IMR-90 (cell line): Measurements from ENCODE around the gene TMEM240. TPM values are rescaled to one million over a fixed set of nuclear protein-coding genes. Genes with fewer than 3 reads are reported as not detected.

ENCODE experiments used
- ATAC-seq: fragments of 200-7000 bp; cut with Tn5 transposase; 2 replicates; pipeline ENCODE4 v1.9.1; 2020; ENCODE audit warnings: low read depth, mild to moderate bottlenecking, moderate library complexity
- BruUV-seq: library from RNA; stranded (reverse); fragments of 400-500 nt; replicated peaks from 2 replicates; lab custom pipeline; 2021; lab: Mats Ljungman, UMichigan
- CTCF ChIA-PET: fragments of 300-600 bp; formaldehyde crosslinking; extraction: SDS; loops from one replicate; lab custom pipeline; 2021; ENCODE audit warnings: antibody characterized with exemption; lab: Yijun Ruan, JAX
- POLR2A ChIA-PET: fragments of 300-600 bp; sonication (Branson Sonifier 250); formaldehyde crosslinking; loops from one replicate; lab custom pipeline; 2022; ENCODE audit warnings: antibody characterized with exemption; ENCODE audit not compliant: unreplicated experiment; lab: Charles Lee
- DNase-seq: peaks from one replicate; pipeline ENCODE4 v3.0.0; 2013
- H2AFZ ChIP-seq: replicated peaks from 2 replicates; pipeline ENCODE3; 2013; ENCODE audit warnings: low read length, mild to moderate bottlenecking; ENCODE audit not compliant: poor library complexity
- H2AK5ac ChIP-seq: 2 replicates; pipeline ENCODE4 v1.6.1; 2013; ENCODE audit warnings: low read depth, low read length, inconsistent platforms
- H2AK9ac ChIP-seq: replicated peaks from 2 replicates; pipeline ENCODE3; 2013; ENCODE audit warnings: mild to moderate bottlenecking, low read depth, low read length, moderate library complexity; ENCODE audit not compliant: poor library complexity
- H2BK120ac ChIP-seq: 2 replicates; pipeline ENCODE4 v1.6.1; 2013; ENCODE audit warnings: low read depth, low read length, inconsistent platforms
- H2BK15ac ChIP-seq: 3 replicates; pipeline ENCODE4 v1.6.1; 2013; ENCODE audit warnings: low read depth, low read length, inconsistent platforms
- H2BK20ac ChIP-seq: 2 replicates; pipeline ENCODE4 v1.6.1; 2013; ENCODE audit warnings: low read depth, mild to moderate bottlenecking, inconsistent platforms, low read length, moderate library complexity
- H2BK5ac ChIP-seq: 2 replicates; pipeline ENCODE4 v1.6.1; 2013; ENCODE audit warnings: mild to moderate bottlenecking, low read depth, low read length, inconsistent platforms; ENCODE audit not compliant: poor library complexity, severe bottlenecking
- H3K14ac ChIP-seq: replicated peaks from 2 replicates; pipeline ENCODE4 v1.6.1; 2013; ENCODE audit warnings: low read depth, low read length, inconsistent platforms
- H3K18ac ChIP-seq: 2 replicates; pipeline ENCODE4 v1.6.1; 2013; ENCODE audit warnings: low read depth, low read length, control low read depth
- H3K23ac ChIP-seq: 2 replicates; pipeline ENCODE4 v1.6.1; 2013; ENCODE audit warnings: low read depth, low read length, inconsistent platforms
- H3K27ac ChIP-seq: 2 replicates; pipeline ENCODE4 v1.5.1; 2013; ENCODE audit warnings: mild to moderate bottlenecking, control low read depth, low read length; ENCODE audit not compliant: insufficient read depth
- H3K27me3 ChIP-seq: 2 replicates; pipeline ENCODE4 v1.6.1; 2013; ENCODE audit warnings: low read length; ENCODE audit not compliant: control insufficient read depth, insufficient read depth
- H3K36me3 ChIP-seq: 2 replicates; pipeline ENCODE4 v1.6.1; 2013; ENCODE audit warnings: low read length, mixed read lengths; ENCODE audit not compliant: control insufficient read depth, insufficient read depth
- H3K4ac ChIP-seq: 2 replicates; pipeline ENCODE4 v1.6.1; 2013; ENCODE audit warnings: low read depth, low read length, inconsistent platforms
- H3K4me1 ChIP-seq: 2 replicates; pipeline ENCODE4 v1.6.1; 2013; ENCODE audit warnings: low read length, mixed read lengths; ENCODE audit not compliant: control insufficient read depth, insufficient read depth
- H3K4me2 ChIP-seq: 2 replicates; pipeline ENCODE4 v1.6.1; 2013; ENCODE audit warnings: low read depth, mild to moderate bottlenecking, control low read depth, low read length, moderate library complexity
- H3K4me3 ChIP-seq: 2 replicates; pipeline ENCODE4 v1.5.1; 2013; ENCODE audit warnings: low read depth, mild to moderate bottlenecking, control low read depth, low read length, moderate library complexity; ENCODE audit not compliant: insufficient read depth
- H3K56ac ChIP-seq: 2 replicates; pipeline ENCODE4 v1.6.1; 2013; ENCODE audit warnings: low read length, inconsistent platforms; ENCODE audit not compliant: insufficient read depth; ENCODE audit errors: extremely low read depth
- H3K79me1 ChIP-seq, 2 experiments: 2 replicates each; pipeline ENCODE4 v1.6.1; 2013; ENCODE audit warnings: low read length in 2 of 2, inconsistent platforms in 1 of 2, low read depth in 1 of 2
- H3K9ac ChIP-seq: 2 replicates; pipeline ENCODE4 v1.6.1; 2013; ENCODE audit warnings: low read depth, low read length, control low read depth
- H3K9me1 ChIP-seq: 2 replicates; pipeline ENCODE4 v1.6.1; 2013; ENCODE audit warnings: low read length, inconsistent platforms; ENCODE audit not compliant: insufficient read depth
- H3K9me3 ChIP-seq: 2 replicates; pipeline ENCODE4 v1.6.1; 2013; ENCODE audit warnings: low read length; ENCODE audit not compliant: control insufficient read depth, insufficient read depth
- H4K20me1 ChIP-seq: 2 replicates; pipeline ENCODE4 v1.6.1; 2013; ENCODE audit warnings: low read length, inconsistent platforms; ENCODE audit not compliant: insufficient read depth
- H4K5ac ChIP-seq: 2 replicates; pipeline ENCODE4 v1.6.1; 2013; ENCODE audit warnings: mild to moderate bottlenecking, low read depth, low read length, control low read depth
- H4K8ac ChIP-seq, 2 experiments: 2 replicates each; pipeline ENCODE4 v1.6.1; 2013; ENCODE audit warnings: low read depth in 2 of 2, low read length in 2 of 2, control low read depth in 1 of 2, inconsistent platforms in 1 of 2
- H4K91ac ChIP-seq: 2 replicates; pipeline ENCODE4 v1.6.1; 2013; ENCODE audit warnings: low read depth, low read length, inconsistent platforms; ENCODE audit not compliant: insufficient read depth
- BHLHE40 ChIP-seq: fragments of 150-350 bp; IDR thresholded peaks from 2 replicates; pipeline ENCODE4 v1.6.1; 2016; ENCODE audit warnings: mild to moderate bottlenecking, low read depth, low read length
- CEBPB ChIP-seq: IDR thresholded peaks from 2 replicates; pipeline ENCODE4 v1.6.1; 2012; ENCODE audit warnings: low read depth, low read length, improper control_type of control experiment
- CHD1 ChIP-seq: IDR thresholded peaks from 2 replicates; pipeline ENCODE4 v1.6.1; 2012; ENCODE audit warnings: low read depth, low read length, improper control_type of control experiment
- CTCF ChIP-seq: conservative IDR thresholded peaks from 2 replicates; pipeline ENCODE4 v1.5.1; 2012; ENCODE audit warnings: mild to moderate bottlenecking, low read depth, low read length, improper control_type of control experiment
- ELK1 ChIP-seq: fragments of 150-350 bp; IDR thresholded peaks from 2 replicates; pipeline ENCODE4 v1.6.1; 2016; ENCODE audit warnings: low read depth, mild to moderate bottlenecking, low read length, moderate library complexity, borderline replicate concordance
- FOS ChIP-seq: fragments of 150-350 bp; IDR thresholded peaks from 2 replicates; pipeline ENCODE4 v1.6.1; 2016; ENCODE audit warnings: low read depth, low read length
- MAFK ChIP-seq: IDR thresholded peaks from 2 replicates; pipeline ENCODE4 v1.6.1; 2012; ENCODE audit warnings: low read depth, low read length, improper control_type of control experiment
- MAZ ChIP-seq: IDR thresholded peaks from 2 replicates; pipeline ENCODE4 v1.6.1; 2012; ENCODE audit warnings: low read depth, mild to moderate bottlenecking, low read length, improper control_type of control experiment, moderate library complexity, borderline replicate concordance
- MXI1 ChIP-seq: IDR thresholded peaks from 2 replicates; pipeline ENCODE4 v1.6.1; 2012; ENCODE audit warnings: low read depth, mild to moderate bottlenecking, low read length, moderate library complexity, borderline replicate concordance
- NFE2L2 ChIP-seq: fragments of 150-350 bp; IDR thresholded peaks from 2 replicates; pipeline ENCODE4 v1.6.1; 2016; ENCODE audit warnings: low read depth, mild to moderate bottlenecking, low read length
- POLR2A ChIP-seq: IDR thresholded peaks from 2 replicates; pipeline ENCODE4 v1.6.1; 2012; ENCODE audit warnings: mild to moderate bottlenecking, low read depth, low read length
- RAD21 ChIP-seq: IDR thresholded peaks from 2 replicates; pipeline ENCODE4 v1.6.1; 2012; ENCODE audit warnings: low read length, improper control_type of control experiment
- RCOR1 ChIP-seq: IDR thresholded peaks from 2 replicates; pipeline ENCODE4 v1.6.1; 2012; ENCODE audit warnings: mild to moderate bottlenecking, low read length, improper control_type of control experiment; ENCODE audit not compliant: insufficient replicate concordance
- RFX5 ChIP-seq: IDR thresholded peaks from 2 replicates; pipeline ENCODE4 v1.8.0; 2012; ENCODE audit warnings: low read depth, mild to moderate bottlenecking, low read length, moderate library complexity
- SMC3 ChIP-seq: fragments of 150-350 bp; IDR thresholded peaks from 2 replicates; pipeline ENCODE4 v1.6.1; 2016; ENCODE audit warnings: low read depth, mild to moderate bottlenecking, antibody characterized with exemption, low read length, moderate library complexity
- USF2 ChIP-seq: fragments of 150-350 bp; IDR thresholded peaks from 2 replicates; pipeline ENCODE4 v1.6.1; 2017; ENCODE audit warnings: mild to moderate bottlenecking, antibody characterized with exemption, low read length, low read depth
- WGBS, 2 experiments: methylation state at CpG; one replicate each; pipeline versions ENCODE4 v1.1.5 to v1.1.7; 2013; ENCODE audit warnings: missing lambda C conversion rate in 2 of 2; ENCODE audit not compliant: insufficient read length in 1 of 2; ENCODE audit errors: extremely low coverage in 2 of 2; 5-methylcytosine and 5-hydroxymethylcytosine counted together
- dilution Hi-C: fragments of 300-500 bp; cut with HindIII; formaldehyde crosslinking; loops from one replicate; pipeline ENCODE4 v1.14.3; 2018; ENCODE audit warnings: low sequenced_read_pairs; ENCODE audit not compliant: unreplicated experiment
- in situ Hi-C: fragments of 300-500 bp; cut with MboI; formaldehyde crosslinking; loops from 3 replicates; pipeline ENCODE4 v1.14.3; 2019; ENCODE audit warnings: low sequenced_read_pairs, inconsistent platforms, mixed read lengths
- intact Hi-C: fragments of 100-400 bp; cut with micrococcal nuclease; formaldehyde crosslinking; loops from 2 replicates; pipeline ENCODE4 v1.10.0; 2022
- polyA plus RNA-seq, 3 experiments: library from polyadenylated mRNA; depleted of rRNA; stranded (reverse); fragments of >200 nt; gene quantifications; 2 replicates each; pipeline ENCODE4 v1.2.3, GENCODE V29; 2012; ENCODE audit warnings: low replicate concordance in 1 of 3
- total RNA-seq: library from RNA; depleted of rRNA; stranded (reverse); fragments of >200 nt; gene quantifications from 2 replicates; pipeline ENCODE4 v1.2.3, GENCODE V29; 2012

The TMEM240 gene
- total and polyA plus RNA-seq, 2 of the 4 experiments (the other 2 are of a cell fraction) = 1.6 to 7.6 TPM

GRCh38 chr1:1489231-1489630 lies 51.2 kb downstream of the TMEM240 start:
- no peak overlapping the region for H3K4ac ChIP-seq
- H3K79me1 ChIP-seq = peaks cover 3 to 4% of the 10 kb centered on the region in 2 experiments; a peak in 2 of 4 replicates
- no peak overlapping the region for H3K23ac ChIP-seq
- TF ChIP-seq BHLHE40 = no peak
- no peak for TF ChIP-seq CHD1
- TF ChIP-seq FOS = no peak
- no peak for TF ChIP-seq MAFK
- no peak for TF ChIP-seq RAD21
- TF ChIP-seq RCOR1 = no peak
- no peak for TF ChIP-seq CEBPB
- TF ChIP-seq POLR2A = no peak
- TF ChIP-seq CTCF = no peak
- TF ChIP-seq USF2 = no peak
- TF ChIP-seq MXI1 = no peak
- TF ChIP-seq MAZ = no peak
- no peak for TF ChIP-seq NFE2L2
- TF ChIP-seq RFX5 = no peak
- TF ChIP-seq SMC3 = no peak
- TF ChIP-seq ELK1 = no peak
- no peaks in the 10 kb centered on the region for H3K27me3 ChIP-seq
- H3K9ac ChIP-seq = no peak overlapping the region
- WGBS, 2 experiments = 99% methylated on average over 13 of the region's 16 CpGs; no CpG with 5 or more reads in 1 of the 2 experiments
- BruUV-seq = no TSS peak
- intact Hi-C loops = no loop called here
- no peaks in the 10 kb centered on the region for H4K20me1 ChIP-seq
- no peak overlapping the region for H3K56ac ChIP-seq
- ChIA-PET CTCF (no interaction called here), POLR2A (no interaction called here)
- no peak overlapping the region for H3K14ac ChIP-seq
- H2AFZ ChIP-seq = no peak overlapping the region
- peaks cover 56% of the 10 kb centered on the region for H3K36me3 ChIP-seq
- no peak overlapping the region for H4K91ac ChIP-seq
- DNase-seq (no peak), ATAC-seq (no peak)
- H3K27ac ChIP-seq = no peak overlapping the region
- H2BK120ac ChIP-seq = no peak overlapping the region
- no peak overlapping the region for H3K4me3 ChIP-seq
- H2AK5ac ChIP-seq = no peak overlapping the region
- H2BK5ac ChIP-seq = no peak overlapping the region
- H3K18ac ChIP-seq = no peak overlapping the region
- H2BK15ac ChIP-seq = no peak overlapping the region
- in situ Hi-C loops = no loop called here
- dilution Hi-C loops = no loop called here
- no peaks in the 10 kb centered on the region for H3K9me1 ChIP-seq
- H2BK20ac ChIP-seq = no peak overlapping the region
- H3K9me3 ChIP-seq = no peaks in the 10 kb centered on the region; the same call in none of the 2 replicates
- H2AK9ac ChIP-seq = no peak overlapping the region
- H4K5ac ChIP-seq = no peak overlapping the region
- H4K8ac ChIP-seq = no peak overlapping the region
- H3K4me1 ChIP-seq = no peaks in the 10 kb centered on the region
- H3K4me2 ChIP-seq = no peak overlapping the region
